Measurements from ENCODE around the gene CD3E. TPM values are rescaled to one million over a fixed set of nuclear protein-coding genes. Genes with fewer than 3 reads are reported as not detected.

Gene CD3E
- total and polyA plus RNA-seq, 2 experiments from 2014 or later: not detected

DNA sequence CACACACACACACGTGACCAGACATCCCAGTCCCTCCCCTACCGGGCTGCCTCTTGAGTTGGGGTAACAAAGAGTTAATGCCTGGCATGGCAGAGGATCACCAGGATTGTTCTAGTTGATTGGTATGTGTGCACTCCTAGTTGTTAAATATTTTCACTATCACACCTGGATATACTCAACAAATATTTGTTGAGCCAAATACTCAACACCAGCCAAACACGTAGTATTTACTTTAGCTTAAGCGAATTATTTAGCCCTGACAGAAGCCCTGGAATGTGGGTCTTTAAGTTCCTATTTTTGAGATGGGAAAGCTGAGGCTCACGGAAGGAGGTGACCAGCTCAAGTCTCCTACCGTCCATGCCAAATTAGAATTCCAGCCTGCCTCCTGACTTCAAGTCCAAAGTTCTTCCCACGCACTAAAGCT, 10.5 kb downstream of the CD3E start (continued):
- TF ChIP-seq, protein P1, sequence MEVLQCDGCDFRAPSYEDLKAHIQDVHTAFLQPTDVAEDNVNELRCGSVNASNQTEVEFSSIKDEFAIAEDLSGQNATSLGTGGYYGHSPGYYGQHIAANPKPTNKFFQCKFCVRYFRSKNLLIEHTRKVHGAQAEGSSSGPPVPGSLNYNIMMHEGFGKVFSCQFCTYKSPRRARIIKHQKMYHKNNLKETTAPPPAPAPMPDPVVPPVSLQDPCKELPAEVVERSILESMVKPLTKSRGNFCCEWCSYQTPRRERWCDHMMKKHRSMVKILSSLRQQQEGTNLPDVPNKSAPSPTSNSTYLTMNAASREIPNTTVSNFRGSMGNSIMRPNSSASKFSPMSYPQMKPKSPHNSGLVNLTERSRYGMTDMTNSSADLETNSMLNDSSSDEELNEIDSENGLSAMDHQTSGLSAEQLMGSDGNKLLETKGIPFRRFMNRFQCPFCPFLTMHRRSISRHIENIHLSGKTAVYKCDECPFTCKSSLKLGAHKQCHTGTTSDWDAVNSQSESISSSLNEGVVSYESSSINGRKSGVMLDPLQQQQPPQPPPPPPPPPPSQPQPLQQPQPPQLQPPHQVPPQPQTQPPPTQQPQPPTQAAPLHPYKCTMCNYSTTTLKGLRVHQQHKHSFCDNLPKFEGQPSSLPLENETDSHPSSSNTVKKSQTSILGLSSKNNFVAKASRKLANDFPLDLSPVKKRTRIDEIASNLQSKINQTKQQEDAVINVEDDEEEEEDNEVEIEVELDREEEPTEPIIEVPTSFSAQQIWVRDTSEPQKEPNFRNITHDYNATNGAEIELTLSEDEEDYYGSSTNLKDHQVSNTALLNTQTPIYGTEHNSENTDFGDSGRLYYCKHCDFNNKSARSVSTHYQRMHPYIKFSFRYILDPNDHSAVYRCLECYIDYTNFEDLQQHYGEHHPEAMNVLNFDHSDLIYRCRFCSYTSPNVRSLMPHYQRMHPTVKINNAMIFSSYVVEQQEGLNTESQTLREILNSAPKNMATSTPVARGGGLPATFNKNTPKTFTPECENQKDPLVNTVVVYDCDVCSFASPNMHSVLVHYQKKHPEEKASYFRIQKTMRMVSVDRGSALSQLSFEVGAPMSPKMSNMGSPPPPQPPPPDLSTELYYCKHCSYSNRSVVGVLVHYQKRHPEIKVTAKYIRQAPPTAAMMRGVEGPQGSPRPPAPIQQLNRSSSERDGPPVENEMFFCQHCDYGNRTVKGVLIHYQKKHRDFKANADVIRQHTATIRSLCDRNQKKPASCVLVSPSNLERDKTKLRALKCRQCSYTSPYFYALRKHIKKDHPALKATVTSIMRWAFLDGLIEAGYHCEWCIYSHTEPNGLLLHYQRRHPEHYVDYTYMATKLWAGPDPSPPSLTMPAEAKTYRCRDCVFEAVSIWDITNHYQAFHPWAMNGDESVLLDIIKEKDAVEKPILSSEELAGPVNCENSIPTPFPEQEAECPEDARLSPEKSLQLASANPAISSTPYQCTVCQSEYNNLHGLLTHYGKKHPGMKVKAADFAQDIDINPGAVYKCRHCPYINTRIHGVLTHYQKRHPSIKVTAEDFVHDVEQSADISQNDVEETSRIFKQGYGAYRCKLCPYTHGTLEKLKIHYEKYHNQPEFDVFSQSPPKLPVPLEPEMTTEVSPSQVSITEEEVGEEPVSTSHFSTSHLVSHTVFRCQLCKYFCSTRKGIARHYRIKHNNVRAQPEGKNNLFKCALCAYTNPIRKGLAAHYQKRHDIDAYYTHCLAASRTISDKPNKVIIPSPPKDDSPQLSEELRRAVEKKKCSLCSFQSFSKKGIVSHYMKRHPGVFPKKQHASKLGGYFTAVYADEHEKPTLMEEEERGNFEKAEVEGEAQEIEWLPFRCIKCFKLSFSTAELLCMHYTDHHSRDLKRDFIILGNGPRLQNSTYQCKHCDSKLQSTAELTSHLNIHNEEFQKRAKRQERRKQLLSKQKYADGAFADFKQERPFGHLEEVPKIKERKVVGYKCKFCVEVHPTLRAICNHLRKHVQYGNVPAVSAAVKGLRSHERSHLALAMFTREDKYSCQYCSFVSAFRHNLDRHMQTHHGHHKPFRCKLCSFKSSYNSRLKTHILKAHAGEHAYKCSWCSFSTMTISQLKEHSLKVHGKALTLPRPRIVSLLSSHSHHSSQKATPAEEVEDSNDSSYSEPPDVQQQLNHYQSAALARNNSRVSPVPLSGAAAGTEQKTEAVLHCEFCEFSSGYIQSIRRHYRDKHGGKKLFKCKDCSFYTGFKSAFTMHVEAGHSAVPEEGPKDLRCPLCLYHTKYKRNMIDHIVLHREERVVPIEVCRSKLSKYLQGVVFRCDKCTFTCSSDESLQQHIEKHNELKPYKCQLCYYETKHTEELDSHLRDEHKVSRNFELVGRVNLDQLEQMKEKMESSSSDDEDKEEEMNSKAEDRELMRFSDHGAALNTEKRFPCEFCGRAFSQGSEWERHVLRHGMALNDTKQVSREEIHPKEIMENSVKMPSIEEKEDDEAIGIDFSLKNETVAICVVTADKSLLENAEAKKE (CRISPR knock-in tag; IDR thresholded peaks at IDR 0.05): no peak
- TF ChIP-seq POLR2AphosphoS5 (IDR thresholded peaks at IDR 0.05; ENCODE audit: low read depth): no peak
- TF ChIP-seq STAT1 (IDR thresholded peaks at IDR 0.05; ENCODE audit: unreplicated experiment): no peak
- TF ChIP-seq JUNB (IDR thresholded peaks at IDR 0.05; ENCODE audit: unreplicated experiment): no peak
- TF ChIP-seq ZNF331 (CRISPR knock-in tag; IDR thresholded peaks at IDR 0.05; ENCODE audit: low read depth): no peak
- TF ChIP-seq, protein P2, sequence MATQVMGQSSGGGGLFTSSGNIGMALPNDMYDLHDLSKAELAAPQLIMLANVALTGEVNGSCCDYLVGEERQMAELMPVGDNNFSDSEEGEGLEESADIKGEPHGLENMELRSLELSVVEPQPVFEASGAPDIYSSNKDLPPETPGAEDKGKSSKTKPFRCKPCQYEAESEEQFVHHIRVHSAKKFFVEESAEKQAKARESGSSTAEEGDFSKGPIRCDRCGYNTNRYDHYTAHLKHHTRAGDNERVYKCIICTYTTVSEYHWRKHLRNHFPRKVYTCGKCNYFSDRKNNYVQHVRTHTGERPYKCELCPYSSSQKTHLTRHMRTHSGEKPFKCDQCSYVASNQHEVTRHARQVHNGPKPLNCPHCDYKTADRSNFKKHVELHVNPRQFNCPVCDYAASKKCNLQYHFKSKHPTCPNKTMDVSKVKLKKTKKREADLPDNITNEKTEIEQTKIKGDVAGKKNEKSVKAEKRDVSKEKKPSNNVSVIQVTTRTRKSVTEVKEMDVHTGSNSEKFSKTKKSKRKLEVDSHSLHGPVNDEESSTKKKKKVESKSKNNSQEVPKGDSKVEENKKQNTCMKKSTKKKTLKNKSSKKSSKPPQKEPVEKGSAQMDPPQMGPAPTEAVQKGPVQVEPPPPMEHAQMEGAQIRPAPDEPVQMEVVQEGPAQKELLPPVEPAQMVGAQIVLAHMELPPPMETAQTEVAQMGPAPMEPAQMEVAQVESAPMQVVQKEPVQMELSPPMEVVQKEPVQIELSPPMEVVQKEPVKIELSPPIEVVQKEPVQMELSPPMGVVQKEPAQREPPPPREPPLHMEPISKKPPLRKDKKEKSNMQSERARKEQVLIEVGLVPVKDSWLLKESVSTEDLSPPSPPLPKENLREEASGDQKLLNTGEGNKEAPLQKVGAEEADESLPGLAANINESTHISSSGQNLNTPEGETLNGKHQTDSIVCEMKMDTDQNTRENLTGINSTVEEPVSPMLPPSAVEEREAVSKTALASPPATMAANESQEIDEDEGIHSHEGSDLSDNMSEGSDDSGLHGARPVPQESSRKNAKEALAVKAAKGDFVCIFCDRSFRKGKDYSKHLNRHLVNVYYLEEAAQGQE (IDR thresholded peaks at IDR 0.05; ENCODE audit: unreplicated experiment): no peak
- TF ChIP-seq CREB1 (CRISPR knock-in tag; IDR thresholded peaks at IDR 0.05; ENCODE audit: low read depth): no peak
- no peak for TF ChIP-seq EZH2 (IDR thresholded peaks at IDR 0.05; ENCODE audit: low read depth, unreplicated experiment)
- TF ChIP-seq, protein P3, sequence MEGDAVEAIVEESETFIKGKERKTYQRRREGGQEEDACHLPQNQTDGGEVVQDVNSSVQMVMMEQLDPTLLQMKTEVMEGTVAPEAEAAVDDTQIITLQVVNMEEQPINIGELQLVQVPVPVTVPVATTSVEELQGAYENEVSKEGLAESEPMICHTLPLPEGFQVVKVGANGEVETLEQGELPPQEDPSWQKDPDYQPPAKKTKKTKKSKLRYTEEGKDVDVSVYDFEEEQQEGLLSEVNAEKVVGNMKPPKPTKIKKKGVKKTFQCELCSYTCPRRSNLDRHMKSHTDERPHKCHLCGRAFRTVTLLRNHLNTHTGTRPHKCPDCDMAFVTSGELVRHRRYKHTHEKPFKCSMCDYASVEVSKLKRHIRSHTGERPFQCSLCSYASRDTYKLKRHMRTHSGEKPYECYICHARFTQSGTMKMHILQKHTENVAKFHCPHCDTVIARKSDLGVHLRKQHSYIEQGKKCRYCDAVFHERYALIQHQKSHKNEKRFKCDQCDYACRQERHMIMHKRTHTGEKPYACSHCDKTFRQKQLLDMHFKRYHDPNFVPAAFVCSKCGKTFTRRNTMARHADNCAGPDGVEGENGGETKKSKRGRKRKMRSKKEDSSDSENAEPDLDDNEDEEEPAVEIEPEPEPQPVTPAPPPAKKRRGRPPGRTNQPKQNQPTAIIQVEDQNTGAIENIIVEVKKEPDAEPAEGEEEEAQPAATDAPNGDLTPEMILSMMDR (conservative IDR thresholded peaks at IDR 0.05; ENCODE audit: low read depth in 2 of 2): no peak
- TF ChIP-seq ZNF114 (CRISPR knock-in tag; IDR thresholded peaks at IDR 0.05): no peak
